OCI-LY3 (cell line): Measurements from ENCODE around the gene CBY2.
"Not testable (repeated sequence)": the region's sequence is repeated elsewhere in the genome, so short reads cannot be mapped to it uniquely, and the experiment has no call there.

Experiments used
- H2AFZ ChIP-seq: fragments of 200-600, 300-600 bp; shearing (Covaris generic); 2 replicates; pipeline ENCODE4 v1.6.0; 2014; ENCODE audit warnings: antibody characterized with exemption, low read depth, low read length
- H3K27ac ChIP-seq: fragments of 200-600, 300-600 bp; sonication (generic); 2 replicates; pipeline ENCODE4 v1.5.1; 2014; ENCODE audit warnings: mild to moderate bottlenecking, low read length, moderate library complexity, mixed read lengths
- H3K27me3 ChIP-seq: fragments of 200-600, 300-600 bp; sonication (generic); 2 replicates; pipeline ENCODE4 v1.6.1; 2014; ENCODE audit warnings: low read depth, low read length, mixed read lengths
- H3K36me3 ChIP-seq: fragments of 200-600, 300-600 bp; sonication (generic); replicated peaks from 2 replicates; pipeline ENCODE3; 2014; ENCODE audit warnings: low read depth, low read length, mixed read lengths
- H3K4me1 ChIP-seq: fragments of 300-600, 200-600 bp; sonication (generic); 2 replicates; pipeline ENCODE4 v1.6.1; 2014; ENCODE audit warnings: low read length, mixed read lengths
- H3K4me2 ChIP-seq: fragments of 200-600, 300-600 bp; sonication (generic); 2 replicates; pipeline ENCODE4 v1.6.1; 2014; ENCODE audit warnings: low read length, mixed read lengths
- H3K4me3 ChIP-seq: fragments of 300-600, 200-600 bp; sonication (generic); 2 replicates; pipeline ENCODE4 v1.5.1; 2014; ENCODE audit warnings: antibody characterized with exemption, mild to moderate bottlenecking, low read length, moderate library complexity
- H3K79me2 ChIP-seq: fragments of 300-600, 200-600 bp; shearing (Covaris generic); 2 replicates; pipeline ENCODE4 v1.6.1; 2014; ENCODE audit warnings: mild to moderate bottlenecking, low read length, mixed read lengths
- H3K9ac ChIP-seq: fragments of 300-600, 200-600 bp; shearing (Covaris generic); 2 replicates; pipeline ENCODE4 v1.6.0; 2014; ENCODE audit warnings: mild to moderate bottlenecking, low read length, moderate library complexity
- H3K9me3 ChIP-seq: fragments of 200-600, 300-600 bp; shearing (Covaris generic); 2 replicates; pipeline ENCODE4 v1.6.1; 2014; ENCODE audit warnings: low read length, mixed read lengths; ENCODE audit not compliant: insufficient read depth
- H4K20me1 ChIP-seq: fragments of 200-600, 300-600 bp; sonication (generic); 2 replicates; pipeline ENCODE4 v1.6.1; 2016; ENCODE audit warnings: low read length, mixed read lengths; ENCODE audit not compliant: insufficient read depth
- CTCF ChIP-seq: fragments of 200-600, 300-600 bp; sonication (generic); IDR thresholded peaks from 2 replicates; pipeline ENCODE4 v1.5.1; 2014; ENCODE audit warnings: antibody characterized with exemption, low read length, low read depth
- EZH2phosphoT487 ChIP-seq: fragments of 200-600 bp; shearing (Covaris generic); IDR thresholded peaks from 2 replicates; pipeline ENCODE4 v1.6.1; 2018; ENCODE audit warnings: antibody characterized with exemption, mixed run types, low read depth

The CBY2 gene

DNA sequence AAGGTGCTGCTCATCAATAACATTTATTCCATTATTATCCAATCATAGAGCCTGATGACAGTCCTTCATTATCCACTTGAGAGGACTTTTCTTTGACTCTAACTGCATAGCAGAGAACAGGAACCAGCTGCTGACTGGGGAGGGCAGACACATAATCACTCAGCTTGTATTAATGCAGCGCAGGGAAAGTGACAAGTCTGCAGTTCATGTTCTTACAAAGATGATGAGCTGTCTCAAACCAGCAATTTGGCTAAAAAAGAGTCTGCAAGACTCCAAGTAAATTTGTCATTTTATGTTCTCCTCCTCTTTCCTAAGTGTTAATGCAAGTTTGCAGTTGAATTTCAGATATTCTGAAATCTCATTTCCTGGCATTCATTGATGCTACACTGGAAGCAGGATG lies 40.0 kb upstream of the CBY2 start:
- Histone ChIP-seq H3K36me3 (peaks cover 11% of the 10 kb centered on the region), H3K9me3 (peaks cover 11% of the 10 kb centered on the region; the same call in 1 of the 2 replicates), H3K4me3 (no peak overlapping the region), H3K79me2 (no peaks in the 10 kb centered on the region), H3K27me3 (no peaks in the 10 kb centered on the region), H3K27ac (no peak overlapping the region), H3K9ac (no peak overlapping the region), H3K4me2 (no peak overlapping the region), H2AFZ (no peak overlapping the region), H3K4me1 (peaks cover 16% of the 10 kb centered on the region), H4K20me1 (no peaks in the 10 kb centered on the region)
- TF ChIP-seq EZH2phosphoT487 (no peak), CTCF (no peak)

GRCh38 chr13:45662903-45663302 lies 39.2 kb upstream of the CBY2 start:
- not testable (repeated sequence) for H3K79me2 ChIP-seq, H4K20me1 ChIP-seq, H3K4me2 ChIP-seq, H3K27ac ChIP-seq, H3K9ac ChIP-seq, H3K27me3 ChIP-seq, H3K4me3 ChIP-seq, H2AFZ ChIP-seq
- H3K4me1 ChIP-seq, result peaks cover 16% of the 10 kb centered on the region
- peaks cover 11% of the 10 kb centered on the region for H3K36me3 ChIP-seq
- peaks cover 11% of the 10 kb centered on the region; the same call in 1 of the 2 replicates for H3K9me3 ChIP-seq

- not testable (repeated sequence) for H3K79me2 ChIP-seq, H3K4me1 ChIP-seq, H3K36me3 ChIP-seq, H3K4me2 ChIP-seq, H3K27ac ChIP-seq, H3K4me3 ChIP-seq, H3K9ac ChIP-seq, H4K20me1 ChIP-seq, H2AFZ ChIP-seq, H3K27me3 ChIP-seq, H3K9me3 ChIP-seq
Measured at GRCh38 chr13:45669626-45670025, 32.5 kb upstream of the CBY2 start.

DNA sequence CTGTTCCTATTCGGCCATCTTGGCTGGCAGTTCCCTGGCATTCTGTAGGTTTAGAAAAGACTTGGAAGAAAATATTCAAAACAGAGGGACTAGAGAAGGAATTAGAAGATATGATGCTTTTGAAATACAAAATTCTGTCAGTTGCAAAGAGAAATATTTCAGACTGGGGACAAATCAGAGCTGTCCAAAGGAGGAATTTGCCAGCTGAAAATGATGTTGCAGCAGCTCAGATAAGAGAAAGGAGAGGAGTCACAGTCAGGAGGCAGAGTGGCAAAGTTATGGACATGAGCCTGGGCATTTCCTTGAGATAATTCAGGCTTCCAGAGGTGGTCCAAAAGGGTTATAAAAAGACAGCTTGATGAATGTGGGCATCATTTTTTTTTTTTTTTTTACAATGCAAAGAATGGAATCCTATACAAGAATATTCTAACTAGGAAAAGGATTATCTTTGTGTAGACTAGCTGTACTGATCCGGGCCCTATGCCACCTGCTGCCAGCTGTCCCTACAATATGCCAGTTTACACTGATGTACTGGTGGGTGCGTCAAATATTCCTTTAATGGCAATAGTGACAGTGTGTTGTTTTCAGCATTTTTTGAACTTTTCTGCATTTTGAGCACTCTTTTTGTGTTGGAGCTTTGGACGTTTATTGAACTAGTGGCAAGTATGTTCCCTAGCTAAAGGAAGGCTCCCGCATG lies 31.8 kb upstream of the CBY2 start:
- Histone ChIP-seq H3K9me3 (no peaks in the 10 kb centered on the region), H3K4me2 (no peak overlapping the region), H4K20me1 (no peaks in the 10 kb centered on the region), H2AFZ (no peak overlapping the region), H3K4me1 (peaks cover 11% of the 10 kb centered on the region; the same call in 1 of the 2 replicates), H3K27me3 (no peaks in the 10 kb centered on the region), H3K4me3 (no peak overlapping the region), H3K9ac (no peak overlapping the region), H3K79me2 (no peaks in the 10 kb centered on the region), H3K36me3 (no peaks in the 10 kb centered on the region), H3K27ac (no peak overlapping the region)
- TF ChIP-seq EZH2phosphoT487 (no peak), CTCF (no peak)

- TF ChIP-seq CTCF, result no peak
- TF ChIP-seq EZH2phosphoT487, result no peak
Measured at GRCh38 chr13:45674908-45675307, 27.2 kb upstream of the CBY2 start.

More at GRCh38 chr13:45674908-45675307, 27.2 kb upstream of the CBY2 start:
- Histone ChIP-seq H3K4me2 (no peak overlapping the region), H4K20me1 (no peaks in the 10 kb centered on the region), H3K9ac (no peak overlapping the region), H2AFZ (no peak overlapping the region), H3K36me3 (no peaks in the 10 kb centered on the region), H3K79me2 (no peaks in the 10 kb centered on the region), H3K9me3 (no peaks in the 10 kb centered on the region), H3K27ac (no peak overlapping the region), H3K4me1 (peaks cover 11% of the 10 kb centered on the region; the same call in 1 of the 2 replicates), H3K4me3 (no peak overlapping the region), H3K27me3 (peaks cover 9% of the 10 kb centered on the region; the same call in 1 of the 2 replicates)
